GM10266 (cell line): Measurements from ENCODE around the gene CMTM8.

Experiments
- DNase-seq: peaks from one replicate; pipeline ENCODE4 v3.0.0; 2012; ENCODE audit errors: extremely low spot score
- TF ChIP-seq, protein P1 (sequence below): IDR thresholded peaks from 2 replicates; pipeline ENCODE4 v1.5.1; 2012; ENCODE audit warnings: mild to moderate bottlenecking, low read depth; ENCODE audit not compliant: control insufficient read depth, insufficient read depth; ENCODE audit errors: missing control alignments

CMTM8 gene

DNA sequence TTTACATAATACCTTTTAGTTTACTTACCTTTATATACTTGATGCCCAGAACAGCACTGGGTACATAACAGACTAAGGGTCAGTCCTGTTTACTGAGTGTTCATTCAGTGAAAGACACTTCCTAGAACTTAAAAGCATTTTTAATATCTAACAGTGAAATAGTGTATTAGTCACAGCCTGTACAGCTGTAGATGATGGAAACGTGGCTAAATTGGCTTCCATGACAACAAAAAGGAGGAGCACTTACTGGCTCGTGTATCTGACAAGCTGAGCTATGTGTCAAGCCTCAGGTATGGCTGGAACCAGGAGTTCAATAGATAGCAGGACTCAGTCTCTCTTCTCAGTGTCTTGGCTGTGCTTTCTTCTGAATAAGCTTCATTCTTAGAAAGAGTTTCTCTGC, 40.2 kb downstream of the CMTM8 start:
- DNase-seq: no peak
- TF ChIP-seq, protein P1, sequence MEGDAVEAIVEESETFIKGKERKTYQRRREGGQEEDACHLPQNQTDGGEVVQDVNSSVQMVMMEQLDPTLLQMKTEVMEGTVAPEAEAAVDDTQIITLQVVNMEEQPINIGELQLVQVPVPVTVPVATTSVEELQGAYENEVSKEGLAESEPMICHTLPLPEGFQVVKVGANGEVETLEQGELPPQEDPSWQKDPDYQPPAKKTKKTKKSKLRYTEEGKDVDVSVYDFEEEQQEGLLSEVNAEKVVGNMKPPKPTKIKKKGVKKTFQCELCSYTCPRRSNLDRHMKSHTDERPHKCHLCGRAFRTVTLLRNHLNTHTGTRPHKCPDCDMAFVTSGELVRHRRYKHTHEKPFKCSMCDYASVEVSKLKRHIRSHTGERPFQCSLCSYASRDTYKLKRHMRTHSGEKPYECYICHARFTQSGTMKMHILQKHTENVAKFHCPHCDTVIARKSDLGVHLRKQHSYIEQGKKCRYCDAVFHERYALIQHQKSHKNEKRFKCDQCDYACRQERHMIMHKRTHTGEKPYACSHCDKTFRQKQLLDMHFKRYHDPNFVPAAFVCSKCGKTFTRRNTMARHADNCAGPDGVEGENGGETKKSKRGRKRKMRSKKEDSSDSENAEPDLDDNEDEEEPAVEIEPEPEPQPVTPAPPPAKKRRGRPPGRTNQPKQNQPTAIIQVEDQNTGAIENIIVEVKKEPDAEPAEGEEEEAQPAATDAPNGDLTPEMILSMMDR: no peak

- no peak for DNase-seq
These were observed 41.9 kb downstream of the CMTM8 start for GRCh38 chr3:32280262-32280910.

DNA sequence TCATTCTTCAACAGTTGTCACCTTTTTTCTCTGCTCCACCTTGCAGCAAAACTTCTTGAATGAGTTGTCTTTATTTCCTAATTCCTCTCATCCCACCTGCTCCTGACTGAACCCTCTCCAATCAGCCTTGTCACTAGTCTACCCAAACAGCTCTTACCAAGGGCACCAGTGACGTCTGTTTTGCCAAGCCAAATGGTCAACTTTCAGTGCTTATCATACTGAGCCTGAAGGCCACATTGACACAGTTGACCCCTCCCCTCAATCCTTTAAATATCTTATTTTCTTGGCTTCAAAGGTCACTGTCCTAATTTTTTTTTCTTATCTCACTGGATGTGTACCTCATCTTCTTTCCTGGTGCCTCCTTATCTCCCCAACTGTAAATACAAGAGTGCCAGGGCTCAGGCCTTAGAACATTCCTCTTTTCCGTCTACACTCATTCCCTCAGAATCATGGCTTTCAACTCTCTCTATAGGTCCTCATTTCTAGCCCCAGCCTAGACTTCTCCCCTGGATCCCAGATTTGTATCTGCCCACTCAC, 43.2 kb downstream of the CMTM8 start:
- TF ChIP-seq, protein P1: no peak
- DNase-seq: no peak

More at GRCh38 chr3:32280262-32280910, 41.9 kb downstream of the CMTM8 start:
- TF ChIP-seq, protein P1: no peak

GRCh38 chr3:32282578-32283154, 44.2 kb downstream of the CMTM8 start:
- DNase-seq: no peak
- TF ChIP-seq, protein P1: no peak

DNA sequence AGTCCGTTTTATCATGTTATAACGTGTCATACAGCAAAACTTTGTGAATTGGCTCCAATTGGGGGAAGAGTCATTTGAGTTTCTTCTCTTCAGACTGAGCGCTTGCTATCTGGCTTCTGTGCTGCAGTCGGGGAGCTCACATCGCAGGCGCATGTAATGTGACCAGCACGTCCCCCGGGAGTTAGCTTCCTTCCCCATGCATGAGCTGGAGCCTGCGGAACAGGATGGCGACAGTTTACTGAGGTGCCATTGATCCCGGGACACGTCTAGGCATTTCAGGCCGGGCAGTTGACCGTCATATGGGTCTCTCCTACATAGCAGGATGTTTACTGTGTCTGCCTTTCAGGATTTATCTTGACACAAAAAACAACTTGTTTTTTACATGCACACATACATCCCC, 44.8 kb downstream of the CMTM8 start:
- TF ChIP-seq, protein P1: no peak
- no peak for DNase-seq

- DNase-seq: no peak
- TF ChIP-seq, protein P1: no peak
These were observed 46.1 kb downstream of the CMTM8 start for GRCh38 chr3:32284443-32285212.
